DND-41 (cell line): ENCODE measurements around the gene WNK2.
"Not testable (repeated sequence)": the region's sequence is repeated elsewhere in the genome, so short reads cannot be mapped to it uniquely, and the experiment has no call there.

Experiments
- ATAC-seq: fragments of 200-7000 bp; cut with Tn5 transposase; 3 replicates; pipeline ENCODE4 v1.9.1; 2021; ENCODE audit warnings: low read depth; ENCODE audit not compliant: insufficient read depth
- DNase-seq: peaks from one replicate; pipeline ENCODE4 v3.0.0-alpha.2; 2020
- H2AFZ ChIP-seq: 2 replicates; pipeline ENCODE4 v1.6.0; 2012; ENCODE audit warnings: low read depth, low read length
- H3K27ac ChIP-seq: 2 replicates; pipeline ENCODE4 v1.5.1; 2012; ENCODE audit warnings: low read length, inconsistent platforms
- H3K27me3 ChIP-seq: fragments of 200-600 bp; sonication (generic); 2 replicates; pipeline ENCODE4 v1.6.0; 2012; ENCODE audit warnings: low read length, mild to moderate bottlenecking, inconsistent platforms; ENCODE audit not compliant: insufficient read depth, poor library complexity
- H3K36me3 ChIP-seq: 2 replicates; pipeline ENCODE4 v1.5.1; 2012; ENCODE audit warnings: low read length, inconsistent platforms; ENCODE audit not compliant: insufficient read depth
- H3K4me1 ChIP-seq: 2 replicates; pipeline ENCODE4 v1.5.1; 2012; ENCODE audit warnings: mild to moderate bottlenecking, low read length; ENCODE audit not compliant: insufficient read depth
- H3K4me2 ChIP-seq: 2 replicates; pipeline ENCODE4 v1.6.0; 2012; ENCODE audit warnings: mild to moderate bottlenecking, moderate library complexity, low read length, inconsistent platforms; ENCODE audit not compliant: insufficient read depth
- H3K4me3 ChIP-seq, 2 experiments: fragments of 200-600 bp in 1 of 2; shearing (Covaris generic) in 1 of 2; 2 replicates each; pipeline ENCODE4 v1.5.1; 2012 to 2016; ENCODE audit warnings: inconsistent platforms in 2 of 2, low read length in 2 of 2, mild to moderate bottlenecking in 2 of 2, low read depth in 1 of 2, moderate library complexity in 1 of 2
- H3K79me2 ChIP-seq: 2 replicates; pipeline ENCODE4 v1.6.0; 2012; ENCODE audit warnings: low read length, inconsistent platforms; ENCODE audit not compliant: insufficient read depth
- H3K9ac ChIP-seq: 2 replicates; pipeline ENCODE4 v1.6.0; 2012; ENCODE audit warnings: low read depth, mild to moderate bottlenecking, inconsistent platforms, low read length, moderate library complexity
- H3K9me3 ChIP-seq: 2 replicates; pipeline ENCODE4 v1.5.1; 2012; ENCODE audit warnings: low read length, moderate library complexity, mild to moderate bottlenecking, inconsistent platforms; ENCODE audit not compliant: insufficient read depth, severe bottlenecking
- H4K20me1 ChIP-seq: 2 replicates; pipeline ENCODE4 v1.6.0; 2012; ENCODE audit warnings: low read length; ENCODE audit not compliant: insufficient read depth
- CTCF ChIP-seq: IDR thresholded peaks from 2 replicates; pipeline ENCODE4 v1.5.1; 2012; ENCODE audit warnings: borderline replicate concordance, low read length, moderate library complexity, mild to moderate bottlenecking; ENCODE audit not compliant: poor library complexity, severe bottlenecking; ENCODE audit errors: extremely low read depth
- EZH2 ChIP-seq: IDR thresholded peaks from 3 replicates; pipeline ENCODE4 v1.6.1; 2012; ENCODE audit warnings: borderline replicate concordance, low read depth, mild to moderate bottlenecking, moderate library complexity, low read length, inconsistent platforms; ENCODE audit not compliant: severe bottlenecking

WNK2 gene

GRCh38 chr9:93343663-93344062 is 159.7 kb downstream of the WNK2 start:
- Histone ChIP-seq H3K4me1 (no peaks in the 10 kb centered on the region), H4K20me1 (no peaks in the 10 kb centered on the region), H3K27ac (no peak overlapping the region), H2AFZ (no peak overlapping the region), H3K4me3 (no peak overlapping the region), H3K79me2 (no peaks in the 10 kb centered on the region), H3K9ac (no peak overlapping the region), H3K4me2 (no peak overlapping the region), H3K36me3 (no peaks in the 10 kb centered on the region), H3K27me3 (no peaks in the 10 kb centered on the region), H3K9me3 (peaks cover 5% of the 10 kb centered on the region)
- ATAC-seq = no peak
- DNase-seq = no peak
- TF ChIP-seq CTCF (no peak), EZH2 (no peak)

- Histone ChIP-seq H3K4me2 (no peak overlapping the region), H2AFZ (no peak overlapping the region), H3K4me3 (no peak overlapping the region)
These were observed 161.8 kb downstream of the WNK2 start for GRCh38 chr9:93345643-93346230.

DNA sequence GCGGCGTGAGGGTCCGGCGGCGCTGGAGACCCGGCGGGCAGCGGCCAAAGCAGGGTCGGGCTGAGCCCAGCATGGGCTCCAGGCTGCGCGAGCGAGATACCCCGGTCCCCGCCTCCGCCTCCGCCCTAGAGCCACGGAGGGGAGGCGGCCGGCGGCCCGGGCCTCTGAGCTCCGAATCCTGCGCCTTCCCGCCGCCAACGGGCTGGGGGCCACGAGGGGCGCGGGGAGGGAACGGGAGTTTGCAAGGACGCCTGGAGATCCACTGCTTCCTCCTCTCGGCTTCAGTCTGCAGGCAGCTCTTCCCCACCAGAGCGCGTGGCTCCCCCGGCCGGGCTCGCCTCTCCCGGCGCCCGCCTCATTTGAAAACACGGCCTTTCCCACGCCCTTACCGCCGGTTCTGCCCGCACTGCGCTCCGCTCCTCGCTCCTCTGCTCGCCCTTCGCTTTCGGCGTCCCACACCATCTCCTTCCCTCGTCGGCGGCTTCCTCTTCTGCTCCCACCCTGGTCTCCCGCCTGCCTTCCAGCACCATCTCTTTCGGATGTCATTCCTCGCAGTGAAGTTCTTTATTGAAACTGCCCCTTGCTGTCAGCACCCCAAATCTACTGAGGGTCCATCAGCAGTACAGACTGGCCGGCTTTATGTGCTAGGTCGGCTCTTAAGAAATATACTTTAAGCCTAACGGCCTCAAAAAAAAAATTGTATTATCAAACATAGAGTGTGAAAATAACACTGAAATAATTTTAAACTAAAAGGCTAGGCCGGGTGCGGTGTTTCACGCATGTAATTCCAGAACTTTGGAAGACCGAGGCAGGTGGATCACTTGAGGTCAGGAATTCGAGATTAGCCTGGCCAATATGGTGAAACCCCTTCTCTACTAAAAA is 162.5 kb downstream of the WNK2 start:
- no peaks in the 10 kb centered on the region for H3K27me3 ChIP-seq
- H3K4me2 ChIP-seq = no peak overlapping the region
- H4K20me1 ChIP-seq = no peaks in the 10 kb centered on the region
- no peak for DNase-seq
- H3K9ac ChIP-seq = no peak overlapping the region
- no peaks in the 10 kb centered on the region for H3K9me3 ChIP-seq
- H2AFZ ChIP-seq = no peak overlapping the region
- no peaks in the 10 kb centered on the region for H3K4me1 ChIP-seq
- H3K36me3 ChIP-seq = no peaks in the 10 kb centered on the region
- H3K27ac ChIP-seq = no peak overlapping the region
- H3K79me2 ChIP-seq = no peaks in the 10 kb centered on the region
- H3K4me3 ChIP-seq = no peak overlapping the region
- TF ChIP-seq EZH2 (no peak), CTCF (no peak)
- ATAC-seq = no peak

More at GRCh38 chr9:93345643-93346230, 161.8 kb downstream of the WNK2 start:
- DNase-seq (no peak), ATAC-seq (no peak)
- H3K4me1 ChIP-seq = no peaks in the 10 kb centered on the region
- no peaks in the 10 kb centered on the region for H4K20me1 ChIP-seq
- no peak for TF ChIP-seq EZH2
- TF ChIP-seq CTCF = no peak
- no peaks in the 10 kb centered on the region for H3K79me2 ChIP-seq
- no peaks in the 10 kb centered on the region for H3K9me3 ChIP-seq
- no peak overlapping the region for H3K9ac ChIP-seq
- H3K27ac ChIP-seq = no peak overlapping the region
- H3K27me3 ChIP-seq = no peaks in the 10 kb centered on the region
- H3K36me3 ChIP-seq = no peaks in the 10 kb centered on the region

GRCh38 chr9:93347371-93347975 is 163.5 kb downstream of the WNK2 start:
- not testable (repeated sequence) for H3K36me3 ChIP-seq, H3K9me3 ChIP-seq, H3K27me3 ChIP-seq, H2AFZ ChIP-seq, H3K4me1 ChIP-seq, H3K9ac ChIP-seq, H3K27ac ChIP-seq, H3K4me2 ChIP-seq, H4K20me1 ChIP-seq, ATAC-seq, DNase-seq, H3K4me3 ChIP-seq, H3K79me2 ChIP-seq

- not testable (repeated sequence) for H3K36me3 ChIP-seq, H3K27ac ChIP-seq, H3K4me3 ChIP-seq, H2AFZ ChIP-seq, H4K20me1 ChIP-seq, H3K4me1 ChIP-seq, H3K79me2 ChIP-seq, H3K9me3 ChIP-seq, H3K4me2 ChIP-seq, DNase-seq, H3K9ac ChIP-seq, ATAC-seq, H3K27me3 ChIP-seq
These were observed 169.7 kb downstream of the WNK2 start for GRCh38 chr9:93353413-93354310.
